Tibial artery (tissue), 4 donors: Measurements from ENCODE around the gene RELN.

Experiments used
- DNase-seq, 2 donors: peaks; one replicate each; pipeline ENCODE4 v3.0.0-alpha.2; 2019
- H3K27ac ChIP-seq, 2 donors: fragments of 200-600 bp; sonication (generic) in 1 of 2; 1 replicate in 1 of 2; 2 replicates in 1 of 2; pipeline ENCODE4 v1.5.1; 2018 to 2019; ENCODE audit warnings: mild to moderate bottlenecking in 1 of 2
- H3K27me3 ChIP-seq, 2 donors: fragments of 200-600 bp; sonication (generic) in 1 of 2; one replicate each; pipeline versions ENCODE4 v1.5.1 to v1.6.0; 2016 to 2019
- H3K36me3 ChIP-seq, 3 donors: fragments of 200-600 bp; sonication (generic) in 2 of 3; one replicate each; pipeline ENCODE4 v1.5.1; 2016 to 2019; ENCODE audit warnings: mild to moderate bottlenecking in 2 of 3
- H3K4me1 ChIP-seq, 4 donors: fragments of 200-600 bp; sonication (generic) in 2 of 4; 1 replicate in 3 of 4; 2 replicates in 1 of 4; pipeline ENCODE4 v1.5.1; 2016 to 2019
- H3K4me3 ChIP-seq, 2 donors: fragments of 200-600 bp; sonication (generic) in 1 of 2; 1 replicate in 1 of 2; 2 replicates in 1 of 2; pipeline ENCODE4 v1.5.1; 2018 to 2019; ENCODE audit warnings: mild to moderate bottlenecking in 2 of 2
- H3K9me3 ChIP-seq, 3 donors: fragments of 200-600 bp; sonication (generic) in 1 of 3; one replicate each; pipeline ENCODE4 v1.5.1; 2016 to 2019
- CTCF ChIP-seq, 2 experiments: fragments of 200-600 bp in 1 of 2; fragments of 450-650 bp in 1 of 2; IDR thresholded peaks; one replicate each; pipeline ENCODE4 v1.5.1; 2017 to 2019; ENCODE audit warnings: antibody characterized with exemption in 2 of 2, mild to moderate bottlenecking in 1 of 2, moderate library complexity in 1 of 2
- intact Hi-C: fragments of 100-400 bp; cut with DNase I; formaldehyde crosslinking; loops from one replicate; pipeline ENCODE4 v1.15.0; 2023; ENCODE audit warnings: low total_unique reads

RELN gene

GRCh38 chr7:104012835-104013234 is 23.4 kb upstream of the RELN start:
- no peak for TF ChIP-seq CTCF (IDR thresholded peaks at IDR 0.05)
- Histone ChIP-seq H3K27ac (no peak overlapping the region), H3K4me3 (no peak overlapping the region), H3K9me3 (no peaks in the 10 kb centered on the region), H3K27me3 (no peaks in the 10 kb centered on the region), H3K4me1 (no peaks in the 10 kb centered on the region), H3K36me3 (no peaks in the 10 kb centered on the region)
- no peak for DNase-seq
- intact Hi-C loops = no loop called here

- Histone ChIP-seq H3K4me3 (no peak overlapping the region), H3K36me3 (no peaks in the 10 kb centered on the region), H3K27me3 (no peaks in the 10 kb centered on the region), H3K4me1 (no peaks in the 10 kb centered on the region), H3K9me3 (no peaks in the 10 kb centered on the region), H3K27ac (no peak overlapping the region)
- DNase-seq = no peak
- intact Hi-C loops = no loop called here
- TF ChIP-seq CTCF (IDR thresholded peaks at IDR 0.05) = no peak
These were observed 22.4 kb upstream of the RELN start for GRCh38 chr7:104011829-104012228.

GRCh38 chr7:104010052-104010909 is 20.8 kb upstream of the RELN start:
- no peak overlapping the region for H3K4me3 ChIP-seq
- no peaks in the 10 kb centered on the region for H3K9me3 ChIP-seq
- no peaks in the 10 kb centered on the region for H3K4me1 ChIP-seq
- no peak for TF ChIP-seq CTCF (IDR thresholded peaks at IDR 0.05)
- H3K36me3 ChIP-seq = no peaks in the 10 kb centered on the region
- intact Hi-C loops = no loop called here
- H3K27ac ChIP-seq = no peak overlapping the region
- H3K27me3 ChIP-seq = no peaks in the 10 kb centered on the region
- DNase-seq = no peak

GRCh38 chr7:104008107-104008506 is 18.6 kb upstream of the RELN start:
- Histone ChIP-seq H3K36me3 (no peaks in the 10 kb centered on the region), H3K4me1 (no peaks in the 10 kb centered on the region), H3K27ac (no peak overlapping the region), H3K27me3 (no peaks in the 10 kb centered on the region), H3K4me3 (no peak overlapping the region), H3K9me3 (no peaks in the 10 kb centered on the region)
- no peak for TF ChIP-seq CTCF (IDR thresholded peaks at IDR 0.05)
- DNase-seq = no peak
- intact Hi-C loops = no loop called here

- intact Hi-C loops = no loop called here
- H3K9me3 ChIP-seq = no peaks in the 10 kb centered on the region
- H3K4me3 ChIP-seq = no peak overlapping the region
- H3K36me3 ChIP-seq = no peaks in the 10 kb centered on the region
- DNase-seq = no peak
- no peaks in the 10 kb centered on the region for H3K4me1 ChIP-seq
- H3K27me3 ChIP-seq = no peaks in the 10 kb centered on the region
- TF ChIP-seq CTCF (IDR thresholded peaks at IDR 0.05) = no peak
- no peak overlapping the region for H3K27ac ChIP-seq
These were observed 18.2 kb upstream of the RELN start for GRCh38 chr7:104007614-104008013.
